Neural progenitor cell (in vitro differentiated cells): ENCODE results near the gene CCAR1. TPM values are rescaled to one million over a fixed set of nuclear protein-coding genes. Genes with fewer than 3 reads are reported as not detected.

Source experiments
- DNase-seq: peaks from one replicate; pipeline ENCODE4 v3.0.0-alpha.2; 2016; ENCODE audit warnings: low spot score
- H2AFZ ChIP-seq: fragments of 200-600 bp; sonication (generic); replicated peaks from 2 replicates; pipeline ENCODE4 v1.6.1; 2016; ENCODE audit warnings: antibody characterized with exemption
- H3F3A ChIP-seq: fragments of 200-600 bp; sonication (generic); 2 replicates; pipeline ENCODE4 v1.6.1; 2016; ENCODE audit warnings: antibody characterized with exemption, low read depth
- H3K27ac ChIP-seq: fragments of 200-600 bp; sonication (generic); 2 replicates; pipeline ENCODE4 v1.5.1; 2016; ENCODE audit warnings: mild to moderate bottlenecking
- H3K27me3 ChIP-seq: fragments of 200-600 bp; sonication (generic); 2 replicates; pipeline ENCODE4 v1.6.1; 2016; ENCODE audit warnings: mild to moderate bottlenecking, moderate library complexity
- H3K36me3 ChIP-seq: fragments of 200-600 bp; sonication (generic); 2 replicates; pipeline ENCODE4 v1.5.1; 2016
- H3K4me1 ChIP-seq: fragments of 200-600 bp; sonication (generic); 2 replicates; pipeline ENCODE4 v1.6.1; 2016; ENCODE audit warnings: mixed run types
- H3K4me2 ChIP-seq: fragments of 200-600 bp; sonication (generic); 2 replicates; pipeline ENCODE4 v1.6.1; 2016
- H3K4me3 ChIP-seq: fragments of 200-600 bp; sonication (generic); 2 replicates; pipeline ENCODE4 v1.5.1; 2016
- H3K79me2 ChIP-seq: fragments of 200-600 bp; sonication (generic); 2 replicates; pipeline ENCODE4 v1.6.1; 2016; ENCODE audit warnings: low read depth
- H3K9ac ChIP-seq: fragments of 200-600 bp; sonication (generic); 2 replicates; pipeline ENCODE4 v1.6.1; 2016
- H3K9me3 ChIP-seq: fragments of 200-600 bp; sonication (generic); 2 replicates; pipeline ENCODE4 v1.5.1; 2016; ENCODE audit warnings: low read depth
- H4K20me1 ChIP-seq: fragments of 200-600 bp; sonication (generic); 2 replicates; pipeline ENCODE4 v1.6.1; 2016; ENCODE audit warnings: low read depth
- H3K27ac Mint-ChIP-seq: 3 replicates; pipeline ENCODE4 v1.8.0; 2021; ENCODE audit warnings: mixed read lengths
- H3K27me3 Mint-ChIP-seq: 2 replicates; pipeline ENCODE4 v1.8.0; 2022; ENCODE audit warnings: low read depth, mild to moderate bottlenecking, inconsistent platforms, moderate library complexity, mixed read lengths; ENCODE audit not compliant: insufficient read depth
- H3K36me3 Mint-ChIP-seq: 3 replicates; pipeline ENCODE4 v1.8.0; 2021; ENCODE audit warnings: mixed read lengths
- H3K4me1 Mint-ChIP-seq: 3 replicates; pipeline ENCODE4 v1.8.0; 2021; ENCODE audit warnings: mixed read lengths
- H3K4me3 Mint-ChIP-seq: 3 replicates; pipeline ENCODE4 v1.8.0; 2021; ENCODE audit warnings: mild to moderate bottlenecking, moderate library complexity, mixed read lengths
- H3K9me3 Mint-ChIP-seq: 3 replicates; pipeline ENCODE4 v1.8.0; 2020; ENCODE audit warnings: mixed read lengths
- CTCF ChIP-seq: fragments of 200-600 bp; sonication (generic); IDR thresholded peaks from 2 replicates; pipeline ENCODE4 v1.5.1; 2017; ENCODE audit warnings: antibody characterized with exemption, mild to moderate bottlenecking
- EZH2 ChIP-seq: fragments of 200-600 bp; sonication (generic); IDR thresholded peaks from 2 replicates; pipeline ENCODE4 v1.6.1; 2017; ENCODE audit warnings: antibody characterized with exemption, mild to moderate bottlenecking, moderate library complexity
- EZH2phosphoT487 ChIP-seq: fragments of 200-600 bp; sonication (generic); IDR thresholded peaks from 2 replicates; pipeline ENCODE4 v1.6.1; 2017; ENCODE audit warnings: antibody characterized with exemption
- total RNA-seq: library from RNA; depleted of rRNA; stranded (reverse); fragments of >200 nt; gene quantifications from 2 replicates; pipeline ENCODE4 v1.2.3, GENCODE V29; 2015; ENCODE audit warnings: low replicate concordance

CCAR1 gene
- total RNA-seq, 1 donor from 2014 or later, result 141 TPM

GRCh38 chr10:68828833-68829232 is 107.8 kb downstream of the CCAR1 start:
- DNase-seq, result no peak
- H3K36me3 Mint-ChIP-seq, result no peaks in the 10 kb centered on the region
- H3K9ac ChIP-seq, result no peak overlapping the region
- H2AFZ ChIP-seq, result no peak overlapping the region
- peak overlapping the region; percentile 85 for H3K4me3 Mint-ChIP-seq
- TF ChIP-seq EZH2, result no peak
- TF ChIP-seq CTCF, result no peak
- TF ChIP-seq EZH2phosphoT487, result no peak
- H3K79me2 ChIP-seq, result peaks cover 59% of the 10 kb centered on the region
- peaks cover 6% of the 10 kb centered on the region for H3K27me3 Mint-ChIP-seq
- H3K27me3 ChIP-seq, result peaks cover 5% of the 10 kb centered on the region
- H3F3A ChIP-seq, result peaks cover 39% of the 10 kb centered on the region
- no peak overlapping the region for H3K27ac Mint-ChIP-seq
- peak overlapping the region; percentile 92 for H3K4me3 ChIP-seq
- H3K27ac ChIP-seq, result no peak overlapping the region
- H3K4me1 Mint-ChIP-seq, result peaks cover 24% of the 10 kb centered on the region
- H3K9me3 ChIP-seq, result no peaks in the 10 kb centered on the region
- H3K36me3 ChIP-seq, result no peaks in the 10 kb centered on the region
- H3K9me3 Mint-ChIP-seq, result no peaks in the 10 kb centered on the region
- no peaks in the 10 kb centered on the region for H4K20me1 ChIP-seq
- H3K4me2 ChIP-seq, result peak overlapping the region; percentile 98
- H3K4me1 ChIP-seq, result peaks cover 22% of the 10 kb centered on the region

- TF ChIP-seq EZH2 (no peak), EZH2phosphoT487 (no peak), CTCF (no peak)
- H3K4me3 Mint-ChIP-seq, result no peak overlapping the region
- H3K4me1 Mint-ChIP-seq, result peaks cover 24% of the 10 kb centered on the region
- no peaks in the 10 kb centered on the region for H3K9me3 Mint-ChIP-seq
- Histone ChIP-seq H3K9ac (no peak overlapping the region), H3K9me3 (no peaks in the 10 kb centered on the region), H2AFZ (no peak overlapping the region), H3K27ac (no peak overlapping the region), H3F3A (peaks cover 41% of the 10 kb centered on the region), H3K4me2 (peak overlapping the region; percentile 98), H3K79me2 (peaks cover 66% of the 10 kb centered on the region), H3K4me1 (peaks cover 24% of the 10 kb centered on the region), H3K4me3 (peak overlapping the region; percentile 92), H3K27me3 (peaks cover 5% of the 10 kb centered on the region), H4K20me1 (no peaks in the 10 kb centered on the region), H3K36me3 (no peaks in the 10 kb centered on the region)
- DNase-seq, result no peak
- H3K27me3 Mint-ChIP-seq, result peaks cover 6% of the 10 kb centered on the region
- H3K27ac Mint-ChIP-seq, result no peak overlapping the region
- no peaks in the 10 kb centered on the region for H3K36me3 Mint-ChIP-seq
Measured at GRCh38 chr10:68829521-68829920, 108.5 kb downstream of the CCAR1 start.

GRCh38 chr10:68829952-68830351 is 108.9 kb downstream of the CCAR1 start:
- H3K27me3 ChIP-seq, result peaks cover 5% of the 10 kb centered on the region
- H3K4me3 ChIP-seq, result no peak overlapping the region
- peaks cover 70% of the 10 kb centered on the region for H3K79me2 ChIP-seq
- no peak overlapping the region for H3K27ac ChIP-seq
- H3K36me3 ChIP-seq, result no peaks in the 10 kb centered on the region
- H4K20me1 ChIP-seq, result no peaks in the 10 kb centered on the region
- Mint-ChIP-seq H3K36me3 (no peaks in the 10 kb centered on the region), H3K27me3 (peaks cover 6% of the 10 kb centered on the region), H3K27ac (no peak overlapping the region), H3K4me3 (no peak overlapping the region), H3K9me3 (no peaks in the 10 kb centered on the region), H3K4me1 (peaks cover 24% of the 10 kb centered on the region)
- H3K9ac ChIP-seq, result no peak overlapping the region
- H3K4me1 ChIP-seq, result peaks cover 24% of the 10 kb centered on the region
- no peak for TF ChIP-seq CTCF
- no peak for TF ChIP-seq EZH2
- no peak for TF ChIP-seq EZH2phosphoT487
- no peaks in the 10 kb centered on the region for H3K9me3 ChIP-seq
- H3K4me2 ChIP-seq, result no peak overlapping the region
- H2AFZ ChIP-seq, result no peak overlapping the region
- H3F3A ChIP-seq, result peaks cover 41% of the 10 kb centered on the region
- DNase-seq, result no peak
